Activated T-cell treated with anti-CD3 and anti-CD28 coated beads for 24 hours (primary cell): ENCODE data around the gene C1QL2.

Experiments used
- DNase-seq: peaks from one replicate; pipeline ENCODE4 v3.0.0-alpha.2; 2020; ENCODE audit warnings: low read depth

Gene C1QL2

GRCh38 chr2:119158563-119159347 is at the start of gene C1QL2:
Gene C1QL2, minus strand, starts transcription at chr2:119158751. Its CDS starts 482 bp downstream, at chr2:119158269.
- DNase-seq, result no peak

GRCh38 chr2:119207447-119207846 is 48.9 kb upstream of the C1QL2 start:
- no peak for DNase-seq

- no peak for DNase-seq
These were observed 47.6 kb upstream of the C1QL2 start for GRCh38 chr2:119206201-119206600.

GRCh38 chr2:119205001-119205706 is 46.6 kb upstream of the C1QL2 start:
- no peak for DNase-seq

GRCh38 chr2:119204525-119204924 is 46.0 kb upstream of the C1QL2 start:
- DNase-seq, result no peak

- no peak for DNase-seq
These were observed 44.2 kb upstream of the C1QL2 start for GRCh38 chr2:119202610-119203310.

GRCh38 chr2:119201815-119202214 is 43.3 kb upstream of the C1QL2 start:
- no peak for DNase-seq

GRCh38 chr2:119198240-119198840 is 39.8 kb upstream of the C1QL2 start:
- no peak for DNase-seq

GRCh38 chr2:119197529-119198239 is 39.1 kb upstream of the C1QL2 start:
- DNase-seq, result no peak

- DNase-seq, result no peak
These were observed 38.5 kb upstream of the C1QL2 start for GRCh38 chr2:119197126-119197405.

- DNase-seq, result no peak
These were observed 38.0 kb upstream of the C1QL2 start for GRCh38 chr2:119196301-119197125.

GRCh38 chr2:119195887-119196286 is 37.3 kb upstream of the C1QL2 start:
- DNase-seq, result no peak

- no peak for DNase-seq
These were observed 36.5 kb upstream of the C1QL2 start for GRCh38 chr2:119195001-119195400.

GRCh38 chr2:119192893-119193292 is 34.3 kb upstream of the C1QL2 start:
- no peak for DNase-seq

- no peak for DNase-seq
These were observed 32.0 kb upstream of the C1QL2 start for GRCh38 chr2:119190321-119191111.

GRCh38 chr2:119184512-119184911 is 26.0 kb upstream of the C1QL2 start:
- DNase-seq, result no peak

GRCh38 chr2:119181791-119182445 is 23.4 kb upstream of the C1QL2 start:
- DNase-seq, result no peak

- DNase-seq, result no peak
These were observed 22.8 kb upstream of the C1QL2 start for GRCh38 chr2:119181391-119181790.

GRCh38 chr2:119180892-119181291 is 22.3 kb upstream of the C1QL2 start:
- no peak for DNase-seq

GRCh38 chr2:119179991-119180390 is 21.4 kb upstream of the C1QL2 start:
- no peak for DNase-seq
